ENCODE measurements around the gene CCDC121.

GRCh38 chr2:27652341-27652740 lies 23.5 kb upstream of the CCDC121 start:
- TF ChIP-seq YY1 (IDR thresholded peaks at IDR 0.05; ENCODE audit: insufficient read depth, insufficient read length) (no peak), ZNF274 (IDR thresholded peaks at IDR 0.05; ENCODE audit: low read depth, low read length) (no peak), SUZ12 (IDR thresholded peaks at IDR 0.05; ENCODE audit: extremely low read depth, insufficient read depth, insufficient read length) (no peak)
